HepG2 (cell line): ENCODE results near the gene PCYT2. TPM values are rescaled to one million over a fixed set of nuclear protein-coding genes. Genes with fewer than 3 reads are reported as not detected.

Experiments used
- BCLAF1 ChIP-seq: fragments of 450-650 bp; IDR thresholded peaks from 2 replicates; pipeline ENCODE4 v1.6.1; 2017; ENCODE audit warnings: mild to moderate bottlenecking
- PAWR ChIP-seq: sonication (generic); formaldehyde crosslinking; IDR thresholded peaks from 2 replicates; pipeline ENCODE4 v1.4.0; 2020; ENCODE audit warnings: missing genetic modification reagents, mild to moderate bottlenecking, borderline replicate concordance
- PLRG1 ChIP-seq: fragments of 450-650 bp; conservative IDR thresholded peaks from 2 replicates; pipeline ENCODE4 v1.6.1; 2016
- REST ChIP-seq, 2 experiments: IDR thresholded peaks; 2 replicates each; pipeline ENCODE4 v1.6.1; 2011 to 2012; ENCODE audit warnings: low read length in 2 of 2, borderline replicate concordance in 1 of 2, low read depth in 1 of 2, mild to moderate bottlenecking in 1 of 2, moderate library complexity in 1 of 2
- SRSF9 ChIP-seq: fragments of 200-400 bp; formaldehyde crosslinking; IDR thresholded peaks from 2 replicates; pipeline ENCODE4 v1.6.1; 2018; ENCODE audit warnings: borderline replicate concordance, mild to moderate bottlenecking, low read depth, low read length; ENCODE audit not compliant: insufficient read depth, poor library complexity, severe bottlenecking
- TCF7L2 ChIP-seq: IDR thresholded peaks from 2 replicates; pipeline ENCODE4 v1.6.1; 2011; ENCODE audit warnings: mild to moderate bottlenecking, low read depth, low read length, moderate library complexity
- ZNF354B ChIP-seq: sonication (generic); formaldehyde crosslinking; IDR thresholded peaks from 2 replicates; pipeline ENCODE4 v1.8.0; 2022; ENCODE audit warnings: mild to moderate bottlenecking, missing genetic modification reagents
- ZNF510 ChIP-seq: sonication (generic); formaldehyde crosslinking; IDR thresholded peaks from 2 replicates; pipeline ENCODE4 v1.4.0; 2020; ENCODE audit warnings: low read depth, mild to moderate bottlenecking, missing genetic modification reagents
- ZNF615 ChIP-seq: sonication (generic); formaldehyde crosslinking; IDR thresholded peaks from 2 replicates; pipeline ENCODE4 v1.5.0; 2020; ENCODE audit warnings: mild to moderate bottlenecking, missing genetic modification reagents, borderline replicate concordance
- ZSCAN31 ChIP-seq: sonication (generic); formaldehyde crosslinking; IDR thresholded peaks from 2 replicates; pipeline ENCODE4 v1.5.0; 2020; ENCODE audit warnings: low read depth, mild to moderate bottlenecking, missing genetic modification reagents
- polyA plus RNA-seq, 8 experiments: library from polyadenylated mRNA; depleted of rRNA in 3 of 8; stranded (reverse) in 7 of 8; unstranded in 1 of 8; fragments of >200 nt; fragmentation: Illumina TruSeq in 4 of 8; extraction: Trizol in 4 of 8; gene quantifications; 2 replicates each; pipeline versions ENCODE4 v1.2.1 to v1.2.3, GENCODE V29; 2011 to 2016; ENCODE audit warnings: low read depth in 4 of 8, missing spikeins in 1 of 8, mixed read lengths in 1 of 8; ENCODE audit not compliant: insufficient read depth in 1 of 8
- total RNA-seq, 5 experiments: library from RNA; depleted of rRNA; stranded (reverse); fragments of >200 nt; fragmentation: Illumina TruSeq; extraction: Trizol; gene quantifications; 2 replicates each; pipeline ENCODE4 v1.2.3, GENCODE V29; 2016; ENCODE audit warnings: low read depth in 1 of 5
- TF ChIP-seq, protein P1 (sequence below): sonication (generic); formaldehyde crosslinking; IDR thresholded peaks from 2 replicates; pipeline ENCODE4 v1.5.1; 2020; ENCODE audit warnings: missing genetic modification reagents, mild to moderate bottlenecking, borderline replicate concordance
- TF ChIP-seq, protein P2 (sequence below): sonication (generic); formaldehyde crosslinking; IDR thresholded peaks from 2 replicates; pipeline ENCODE4 v1.4.0; 2020; ENCODE audit warnings: mild to moderate bottlenecking, missing genetic modification reagents

The PCYT2 gene
- total and polyA plus RNA-seq, 2 of the 13 experiments (the other 11 are each of a cell fraction or from before 2014, with no cell fraction given) = 147 to 297 TPM

DNA sequence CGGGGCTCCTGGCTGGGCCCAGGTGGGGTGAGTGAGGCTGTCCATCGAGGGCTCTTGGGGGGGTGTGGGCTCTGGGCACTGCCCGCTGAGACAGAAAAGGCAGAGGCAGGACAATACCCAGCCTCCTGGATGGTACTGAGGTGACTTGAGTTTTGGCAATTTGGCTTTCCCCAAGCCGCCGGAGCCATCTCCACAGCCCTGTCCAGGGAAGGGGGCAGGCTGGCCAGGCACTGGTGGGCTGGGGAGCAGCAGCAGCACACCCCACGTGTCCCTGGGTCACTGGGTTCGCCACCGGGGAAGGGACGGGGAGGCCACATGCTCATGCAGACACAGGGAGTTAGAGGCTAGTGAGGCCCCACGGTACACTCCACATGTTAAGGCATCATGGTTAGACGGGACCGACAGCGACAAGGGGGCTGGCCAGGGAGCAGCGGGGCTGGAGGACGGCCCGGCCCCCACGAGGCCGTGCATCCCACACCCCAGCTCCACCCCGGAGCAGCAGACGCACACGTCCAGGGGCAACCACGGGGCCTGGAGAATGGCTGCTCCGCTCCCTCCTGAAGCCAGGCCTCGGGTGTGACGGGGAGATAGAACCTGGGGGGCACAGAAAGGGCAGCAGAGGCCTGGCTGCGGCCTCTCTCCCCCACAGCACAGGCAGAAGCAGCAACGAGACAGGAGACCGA, 43.1 kb downstream of the PCYT2 start (continued):
- no peak for TF ChIP-seq TCF7L2
- TF ChIP-seq, protein P1, sequence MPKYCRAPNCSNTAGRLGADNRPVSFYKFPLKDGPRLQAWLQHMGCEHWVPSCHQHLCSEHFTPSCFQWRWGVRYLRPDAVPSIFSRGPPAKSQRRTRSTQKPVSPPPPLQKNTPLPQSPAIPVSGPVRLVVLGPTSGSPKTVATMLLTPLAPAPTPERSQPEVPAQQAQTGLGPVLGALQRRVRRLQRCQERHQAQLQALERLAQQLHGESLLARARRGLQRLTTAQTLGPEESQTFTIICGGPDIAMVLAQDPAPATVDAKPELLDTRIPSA (CRISPR knock-in tag) = no peak
- TF ChIP-seq, protein P2, sequence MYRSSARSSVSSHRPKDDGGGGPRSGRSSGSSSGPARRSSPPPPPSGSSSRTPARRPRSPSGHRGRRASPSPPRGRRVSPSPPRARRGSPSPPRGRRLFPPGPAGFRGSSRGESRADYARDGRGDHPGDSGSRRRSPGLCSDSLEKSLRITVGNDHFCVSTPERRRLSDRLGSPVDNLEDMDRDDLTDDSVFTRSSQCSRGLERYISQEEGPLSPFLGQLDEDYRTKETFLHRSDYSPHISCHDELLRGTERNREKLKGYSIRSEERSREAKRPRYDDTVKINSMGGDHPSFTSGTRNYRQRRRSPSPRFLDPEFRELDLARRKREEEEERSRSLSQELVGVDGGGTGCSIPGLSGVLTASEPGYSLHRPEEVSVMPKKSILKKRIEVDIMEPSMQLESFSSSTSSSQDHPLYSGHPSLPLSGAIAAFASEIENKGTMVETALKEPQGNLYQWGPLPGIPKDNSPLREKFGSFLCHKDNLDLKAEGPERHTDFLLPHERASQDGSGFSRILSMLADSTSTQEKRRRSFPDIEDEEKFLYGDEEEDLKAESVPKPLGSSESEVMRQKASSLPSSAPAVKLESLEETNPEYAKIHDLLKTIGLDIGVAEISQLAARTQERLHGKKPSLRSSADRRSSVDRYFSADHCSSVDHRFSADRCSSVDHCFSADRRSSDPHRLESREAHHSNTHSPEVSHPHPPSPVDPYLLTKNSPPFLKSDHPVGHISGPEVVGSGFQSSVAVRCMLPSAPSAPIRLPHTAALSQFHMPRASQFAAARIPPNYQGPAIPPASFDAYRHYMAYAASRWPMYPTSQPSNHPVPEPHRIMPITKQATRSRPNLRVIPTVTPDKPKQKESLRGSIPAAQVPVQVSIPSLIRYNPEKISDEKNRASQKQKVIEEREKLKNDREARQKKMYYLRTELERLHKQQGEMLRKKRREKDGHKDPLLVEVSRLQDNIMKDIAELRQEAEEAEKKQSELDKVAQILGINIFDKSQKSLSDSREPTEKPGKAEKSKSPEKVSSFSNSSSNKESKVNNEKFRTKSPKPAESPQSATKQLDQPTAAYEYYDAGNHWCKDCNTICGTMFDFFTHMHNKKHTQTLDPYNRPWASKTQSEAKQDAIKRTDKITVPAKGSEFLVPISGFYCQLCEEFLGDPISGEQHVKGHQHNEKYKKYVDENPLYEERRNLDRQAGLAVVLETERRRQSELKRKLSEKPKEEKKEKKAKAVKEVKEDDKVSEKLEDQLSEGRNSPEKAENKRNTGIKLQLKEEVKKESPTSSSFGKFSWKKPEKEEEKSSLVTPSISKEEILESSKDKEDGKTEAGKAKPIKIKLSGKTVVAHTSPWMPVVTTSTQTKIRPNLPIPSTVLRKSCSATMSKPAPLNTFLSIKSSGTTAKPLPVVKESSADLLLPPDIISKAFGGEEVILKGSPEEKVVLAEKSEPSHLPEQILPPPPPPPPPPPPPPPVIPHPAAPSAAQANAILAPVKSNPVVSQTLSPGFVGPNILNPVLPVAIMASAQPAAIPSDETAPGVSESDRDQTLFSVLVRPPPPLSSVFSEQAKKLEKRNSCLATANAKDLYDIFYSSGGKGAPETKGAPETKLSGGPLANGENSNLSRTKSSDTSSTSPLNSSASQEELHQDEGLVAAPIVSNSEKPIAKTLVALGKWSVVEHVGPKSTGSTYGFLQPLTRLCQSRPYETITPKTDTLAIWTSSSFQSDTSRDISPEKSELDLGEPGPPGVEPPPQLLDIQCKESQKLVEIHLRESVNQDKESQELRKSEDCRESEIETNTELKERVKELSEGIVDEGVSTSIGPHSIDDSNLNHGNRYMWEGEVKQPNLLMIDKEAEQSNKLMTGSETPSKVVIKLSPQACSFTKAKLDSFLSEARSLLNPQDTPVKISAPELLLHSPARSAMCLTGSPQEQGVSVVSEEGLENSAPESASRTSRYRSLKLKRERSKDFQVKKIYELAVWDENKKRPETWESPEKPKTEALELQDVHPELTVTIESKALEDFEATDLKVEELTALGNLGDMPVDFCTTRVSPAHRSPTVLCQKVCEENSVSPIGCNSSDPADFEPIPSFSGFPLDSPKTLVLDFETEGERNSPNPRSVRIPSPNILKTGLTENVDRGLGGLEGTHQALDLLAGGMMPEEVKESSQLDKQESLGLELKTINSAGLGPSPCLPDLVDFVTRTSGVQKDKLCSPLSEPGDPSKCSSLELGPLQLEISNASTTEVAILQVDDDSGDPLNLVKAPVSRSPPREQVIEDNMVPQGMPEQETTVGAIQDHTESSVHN (CRISPR knock-in tag) = no peak
- TF ChIP-seq REST (IDR thresholded peaks at IDR 0.05; ENCODE audit: borderline replicate concordance in 1 of 2, low read depth in 1 of 2, low read length in 2 of 2) = no peak
- TF ChIP-seq ZNF510 (CRISPR knock-in tag) = no peak
- 0 out of 2 replicates have a peak, but pooled peaks have one; percentile 21 for TF ChIP-seq ZSCAN31 (CRISPR knock-in tag)
- TF ChIP-seq ZNF354B (CRISPR knock-in tag) = 0 out of 2 replicates have a peak, but pooled peaks have one; percentile 72
- TF ChIP-seq BCLAF1 = no peak
- TF ChIP-seq PLRG1 = no peak
- TF ChIP-seq PAWR (CRISPR knock-in tag) = no peak; the same call in 1 of the 2 replicates
- no peak for TF ChIP-seq SRSF9
- TF ChIP-seq ZNF615 (CRISPR knock-in tag) = 0 out of 2 replicates have a peak, but pooled peaks have one; percentile 72
